Posterior cingulate gyrus (tissue), 11 donors: ENCODE measurements around the gene CSHL1.
"Not testable (repeated sequence)": the region's sequence is repeated elsewhere in the genome, so short reads cannot be mapped to it uniquely, and the experiment has no call there.

Experiments used
- DNase-seq, 10 donors: peaks; one replicate each; pipeline versions ENCODE4 v3.0.0 to v3.0.0-alpha.2; 2020 to 2021; ENCODE audit warnings: mixed read lengths in 3 of 10
- intact Hi-C: fragments of 100-400 bp; cut with DNase I; formaldehyde crosslinking; loops from one replicate; pipeline ENCODE4 v1.15.1; 2023

CSHL1 gene

GRCh38 chr17:63941162-63941561 lies 30.1 kb upstream of the CSHL1 start:
- intact Hi-C loops = no loop called here
- DNase-seq = no peak

GRCh38 chr17:63940584-63940983 lies 29.5 kb upstream of the CSHL1 start:
- DNase-seq = no peak
- intact Hi-C loops = no loop called here

- no peak for DNase-seq
- intact Hi-C loops = no loop called here
Measured at GRCh38 chr17:63939884-63940283, 28.8 kb upstream of the CSHL1 start.

GRCh38 chr17:63939401-63939800 lies 28.3 kb upstream of the CSHL1 start:
- DNase-seq = no peak
- intact Hi-C loops = no loop called here

- intact Hi-C loops = no loop called here
- DNase-seq = no peak
Measured at GRCh38 chr17:63937920-63938319, 26.9 kb upstream of the CSHL1 start.

GRCh38 chr17:63937319-63937718 lies 26.3 kb upstream of the CSHL1 start:
- intact Hi-C loops = no loop called here
- DNase-seq = no peak

- intact Hi-C loops = no loop called here
- no peak for DNase-seq
Measured at GRCh38 chr17:63934183-63935112, 23.4 kb upstream of the CSHL1 start.

GRCh38 chr17:63933598-63933997 lies 22.5 kb upstream of the CSHL1 start:
- intact Hi-C loops = no loop called here
- no peak for DNase-seq

- no peak for DNase-seq
- intact Hi-C loops = no loop called here
Measured at GRCh38 chr17:63932721-63933120, 21.7 kb upstream of the CSHL1 start.

GRCh38 chr17:63931981-63932561 lies 21.0 kb upstream of the CSHL1 start, which contains the start of gene CD79B:
CD79B (minus strand) TSS chr17:63932331; CDS start chr17:63932261, 70 bp downstream.
- DNase-seq = no peak
- intact Hi-C loops = no loop called here

- DNase-seq = peak in 2 of 10 donors; percentile 52 to 55
- intact Hi-C loops = no loop called here
Measured at GRCh38 chr17:63930951-63931575, 20.0 kb upstream of the CSHL1 start.

GRCh38 chr17:63929860-63930766 lies 19.1 kb upstream of the CSHL1 start:
- DNase-seq = peak in 1 of 10 donors; percentile 66
- intact Hi-C loops = no loop called here

GRCh38 chr17:63928966-63929695 lies 18.1 kb upstream of the CSHL1 start:
- peak in 2 of 10 donors; percentile 51 to 57 for DNase-seq
- intact Hi-C loops = no loop called here

GRCh38 chr17:63928172-63928666 lies 17.2 kb upstream of the CSHL1 start:
- peak in 1 of 10 donors; percentile 67 for DNase-seq
- intact Hi-C loops = no loop called here

GRCh38 chr17:63927464-63928171 lies 16.6 kb upstream of the CSHL1 start:
- DNase-seq = peak in 3 of 10 donors; percentile 39 to 72 (median 57)
- intact Hi-C loops = no loop called here

GRCh38 chr17:63926164-63926563 lies 15.1 kb upstream of the CSHL1 start:
- intact Hi-C loops = no loop called here

GRCh38 chr17:63925615-63926014 lies 14.6 kb upstream of the CSHL1 start:
- DNase-seq = peak in 2 of 10 donors; percentile 29 to 43
- intact Hi-C loops = no loop called here

More at GRCh38 chr17:63926164-63926563, 15.1 kb upstream of the CSHL1 start:
- DNase-seq = no peak

GRCh38 chr17:63922402-63922801 lies 11.3 kb upstream of the CSHL1 start:
- intact Hi-C loops = not testable (repeated sequence)
- DNase-seq = peak in 2 of 10 donors; percentile 3 to 42

GRCh38 chr17:63920779-63921178 lies 9.7 kb upstream of the CSHL1 start:
- DNase-seq = peak in 2 of 10 donors; percentile 15 to 45
- intact Hi-C loops = not testable (repeated sequence)
